Stimulated activated CD8-positive, alpha-beta memory T cell treated with anti-CD3 and anti-CD28 coated beads, Interleukin-4, amount 100 ng/mL, for 1 hour (primary cell): ENCODE results near the gene AREG.

Source experiments
- DNase-seq, 2 donors: peaks; one replicate each; pipeline ENCODE4 v3.0.0-alpha.2; 2020; ENCODE audit warnings: low read depth in 2 of 2, low spot score in 1 of 2

Gene AREG

GRCh38 chr4:74431113-74431826 is 13.7 kb upstream of the AREG start:
- no peak for DNase-seq

DNA sequence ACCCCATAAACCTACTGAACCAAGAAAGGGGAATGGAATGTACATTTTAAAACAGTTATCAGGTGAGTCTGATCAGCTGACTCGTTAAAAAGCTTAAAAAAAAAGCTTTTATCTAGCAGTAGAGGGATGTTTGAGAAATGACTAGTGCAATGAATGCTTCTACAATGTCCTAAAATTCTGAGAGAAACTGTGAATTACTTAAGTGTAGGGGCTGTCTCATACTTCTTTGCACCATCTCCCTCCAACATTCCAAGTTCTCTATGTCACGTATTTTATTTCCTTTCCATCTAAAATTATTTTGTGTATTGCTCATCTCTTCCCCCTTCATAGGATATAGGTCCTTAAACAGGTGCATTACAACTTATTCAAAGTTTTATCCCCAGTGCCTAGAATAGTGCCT is 11.9 kb upstream of the AREG start:
- no peak for DNase-seq

DNA sequence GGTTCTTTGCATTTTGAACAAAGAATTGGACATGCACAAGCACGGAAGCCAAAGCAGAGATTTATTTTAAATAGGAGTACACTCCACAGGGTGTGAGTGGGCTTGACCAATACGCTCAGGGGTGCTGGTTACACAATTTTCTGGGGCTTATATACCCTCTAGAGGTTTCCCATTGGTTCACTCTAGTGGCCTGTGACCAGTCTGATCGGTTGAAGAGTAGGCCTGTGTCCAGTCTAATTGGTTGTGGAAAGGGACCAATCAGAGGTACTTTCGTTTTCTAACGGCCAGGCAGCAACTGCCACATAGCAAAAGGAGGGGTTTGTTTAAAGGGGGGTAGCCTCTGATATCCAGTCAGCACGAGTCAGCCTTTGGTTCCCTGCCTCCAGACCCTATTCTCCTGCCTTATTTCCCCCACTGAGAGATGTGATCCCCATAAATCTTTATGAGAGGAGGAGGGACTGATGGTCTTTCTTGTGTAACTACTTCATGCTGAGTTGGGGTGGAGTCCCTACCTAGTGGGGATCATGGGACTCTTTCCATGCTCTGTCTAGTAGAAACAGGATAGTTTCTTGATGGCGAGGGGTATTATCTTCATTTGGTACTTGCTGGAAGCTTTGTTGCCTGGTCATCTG is 11.3 kb upstream of the AREG start:
- no peak for DNase-seq

GRCh38 chr4:74435296-74435695 is 9.6 kb upstream of the AREG start:
- no peak for DNase-seq

GRCh38 chr4:74437866-74438265 is 7.1 kb upstream of the AREG start:
- no peak for DNase-seq

DNA sequence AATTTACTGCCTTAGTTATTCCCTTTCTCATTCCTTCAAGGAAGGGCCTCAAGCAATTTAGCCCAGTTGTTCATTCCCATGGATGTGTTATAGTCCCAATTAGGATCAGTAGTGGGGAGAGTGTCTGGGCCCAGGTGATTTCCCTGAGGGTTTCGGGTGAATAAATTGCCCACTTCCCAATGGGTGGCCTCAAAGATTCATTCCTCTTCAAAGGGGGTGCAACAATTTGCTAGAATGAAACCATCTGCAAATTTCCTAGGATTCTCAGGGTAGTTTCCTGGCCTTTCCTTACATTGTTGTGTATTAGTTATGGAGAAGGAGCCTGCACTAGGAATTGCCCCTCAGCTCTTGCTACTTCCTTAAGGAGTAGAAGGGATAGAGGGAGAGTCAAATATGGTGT is 6.3 kb upstream of the AREG start:
- DNase-seq: no peak

- DNase-seq: no peak
These were observed 5.0 kb upstream of the AREG start for GRCh38 chr4:74439952-74440351.

DNA sequence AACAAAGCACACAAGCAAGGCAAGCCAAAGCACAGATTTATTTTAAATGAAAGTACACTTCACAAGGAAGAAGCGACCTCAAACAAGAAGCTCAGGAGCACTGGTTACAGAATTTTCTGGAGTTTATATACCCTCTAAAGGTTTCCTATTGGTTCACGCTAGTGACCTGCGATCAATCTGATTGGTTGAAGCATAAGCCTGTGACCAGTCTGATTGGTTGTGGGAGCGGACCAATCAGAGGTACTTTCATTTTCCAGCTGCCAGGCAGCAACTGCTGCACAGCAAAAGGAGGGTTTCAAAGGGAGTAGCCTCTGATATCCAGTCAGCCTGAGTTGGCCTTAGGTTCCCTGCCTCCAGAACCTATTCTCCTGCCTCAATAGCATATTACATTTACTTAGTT is 4.6 kb upstream of the AREG start:
- no peak for DNase-seq

- DNase-seq: no peak
These were observed 3.2 kb upstream of the AREG start for GRCh38 chr4:74441744-74442143.

DNA sequence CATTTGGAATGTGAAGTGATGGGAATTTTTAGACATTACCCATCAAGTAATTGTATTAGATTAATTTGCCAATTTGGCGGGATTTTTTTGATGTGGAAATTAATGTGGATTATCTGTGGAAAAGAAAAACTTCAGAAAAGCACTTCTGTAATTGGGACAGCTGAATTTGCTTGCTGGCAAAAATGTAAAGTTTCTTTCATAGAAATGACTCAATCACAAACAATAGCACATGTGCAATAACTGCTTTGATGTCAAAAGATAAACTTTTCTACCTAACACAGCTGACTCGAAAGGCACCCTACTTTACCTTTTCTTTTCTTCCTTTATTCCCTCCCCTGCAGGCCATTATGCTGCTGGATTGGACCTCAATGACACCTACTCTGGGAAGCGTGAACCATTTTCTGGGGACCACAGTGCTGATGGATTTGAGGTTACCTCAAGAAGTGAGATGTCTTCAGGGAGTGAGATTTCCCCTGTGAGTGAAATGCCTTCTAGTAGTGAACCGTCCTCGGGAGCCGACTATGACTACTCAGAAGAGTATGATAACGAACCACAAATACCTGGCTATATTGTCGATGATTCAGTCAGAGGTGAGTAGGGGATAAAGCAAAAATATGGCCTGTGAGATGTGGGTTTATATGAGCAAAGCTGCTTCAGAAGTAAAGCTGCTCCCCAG is 1.4 kb downstream of the AREG start:
- DNase-seq: no peak

DNA sequence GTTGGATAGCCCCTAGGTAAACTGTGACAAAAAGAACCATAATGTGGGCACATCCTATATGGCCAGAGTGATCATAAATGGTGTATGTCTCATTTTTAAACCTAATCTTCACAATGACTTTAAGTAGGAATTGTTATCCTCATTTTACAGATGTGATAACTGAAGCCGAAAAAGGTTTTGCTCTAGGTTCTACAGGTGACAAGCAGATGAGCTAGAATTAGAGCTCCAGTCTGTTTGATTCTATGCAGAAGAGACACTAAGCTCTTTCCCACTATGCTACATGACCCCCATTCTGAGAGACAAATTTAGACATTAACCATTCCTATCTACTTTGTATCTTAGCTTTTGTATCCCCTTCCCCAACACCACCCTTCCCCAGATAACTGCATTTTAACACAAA is 2.0 kb downstream of the AREG start:
- no peak for DNase-seq

DNA sequence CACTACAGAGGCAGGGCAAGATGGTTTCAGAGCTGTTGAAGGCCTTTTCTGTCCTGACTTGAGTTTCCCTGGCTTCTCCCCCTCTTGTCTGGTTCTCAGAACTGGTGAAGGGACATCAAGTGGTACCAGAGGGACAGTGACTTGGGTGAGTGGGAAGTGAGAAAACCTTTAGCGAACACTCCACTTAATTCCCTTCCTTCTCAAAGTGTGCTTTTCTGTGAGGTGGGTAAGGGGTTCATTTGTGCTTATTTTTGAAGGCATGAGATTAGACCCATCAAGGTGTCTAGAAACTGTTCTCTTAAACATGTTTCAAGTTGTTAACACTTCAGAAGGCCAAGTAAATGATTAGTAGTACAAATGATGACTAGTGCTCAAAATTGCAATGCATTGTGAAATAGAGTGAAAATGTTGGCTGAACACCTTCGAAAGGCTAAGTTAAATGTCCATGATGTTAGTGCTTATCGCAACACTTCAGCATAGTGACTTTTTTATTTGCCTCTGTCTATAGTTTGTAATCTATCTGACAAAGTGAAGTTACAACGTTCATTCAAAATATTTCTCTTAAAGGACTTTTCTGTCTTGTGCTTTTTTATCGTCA is 2.8 kb downstream of the AREG start:
- no peak for DNase-seq

DNA sequence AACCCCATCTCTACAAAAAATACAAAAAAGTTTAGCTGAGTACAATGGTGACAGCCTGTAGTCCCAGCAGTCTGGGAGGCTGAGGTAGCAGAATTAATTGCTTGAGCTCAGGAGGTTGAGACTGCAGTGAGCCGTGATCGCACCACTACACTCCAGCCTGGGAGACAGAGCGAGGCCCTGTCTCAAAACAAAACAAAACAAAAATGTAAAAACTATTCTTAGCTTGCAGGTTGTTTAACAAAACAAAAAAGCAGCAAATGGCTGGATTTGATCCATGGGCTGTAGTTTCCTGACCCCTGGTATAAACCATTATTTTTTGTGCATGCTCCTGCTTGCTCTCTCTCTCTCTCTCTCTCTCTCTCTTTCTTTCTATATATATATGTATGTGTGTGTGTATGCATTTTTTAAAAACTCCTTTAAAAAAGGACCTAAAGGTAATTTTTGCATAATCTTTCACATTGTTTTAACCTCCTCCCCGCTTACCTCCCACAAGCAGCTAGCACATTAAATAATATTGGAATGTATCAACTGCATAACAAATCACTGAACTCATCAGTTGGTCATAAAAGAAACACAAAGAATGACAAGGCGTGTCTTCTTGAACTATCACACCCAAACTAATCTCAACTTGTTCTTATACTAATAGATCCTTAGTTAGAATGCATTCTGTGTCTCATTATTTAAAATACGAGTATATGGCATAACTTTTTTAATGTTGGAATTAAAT is 4.8 kb downstream of the AREG start:
- DNase-seq: no peak

DNA sequence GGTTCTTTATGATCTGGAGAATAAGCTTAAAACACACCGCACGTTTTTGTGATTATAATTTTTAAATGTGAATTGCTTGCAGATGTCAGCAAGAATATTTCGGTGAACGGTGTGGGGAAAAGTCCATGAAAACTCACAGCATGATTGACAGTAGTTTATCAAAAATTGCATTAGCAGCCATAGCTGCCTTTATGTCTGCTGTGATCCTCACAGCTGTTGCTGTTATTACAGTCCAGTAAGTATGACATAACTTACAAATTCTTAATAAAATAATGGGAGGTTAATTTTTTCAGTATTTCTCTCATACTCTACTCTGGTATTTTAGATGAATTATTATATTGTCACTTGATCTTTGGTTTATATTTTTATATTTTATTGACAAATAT is 5.4 kb downstream of the AREG start:
- no peak for DNase-seq

- no peak for DNase-seq
These were observed 6.3 kb downstream of the AREG start for GRCh38 chr4:74451214-74451661.

- DNase-seq: no peak
These were observed 8.2 kb downstream of the AREG start for GRCh38 chr4:74453037-74453635.

- no peak for DNase-seq
These were observed 9.2 kb downstream of the AREG start for GRCh38 chr4:74453829-74454742.

GRCh38 chr4:74455361-74456055 is 10.6 kb downstream of the AREG start:
- DNase-seq: no peak

DNA sequence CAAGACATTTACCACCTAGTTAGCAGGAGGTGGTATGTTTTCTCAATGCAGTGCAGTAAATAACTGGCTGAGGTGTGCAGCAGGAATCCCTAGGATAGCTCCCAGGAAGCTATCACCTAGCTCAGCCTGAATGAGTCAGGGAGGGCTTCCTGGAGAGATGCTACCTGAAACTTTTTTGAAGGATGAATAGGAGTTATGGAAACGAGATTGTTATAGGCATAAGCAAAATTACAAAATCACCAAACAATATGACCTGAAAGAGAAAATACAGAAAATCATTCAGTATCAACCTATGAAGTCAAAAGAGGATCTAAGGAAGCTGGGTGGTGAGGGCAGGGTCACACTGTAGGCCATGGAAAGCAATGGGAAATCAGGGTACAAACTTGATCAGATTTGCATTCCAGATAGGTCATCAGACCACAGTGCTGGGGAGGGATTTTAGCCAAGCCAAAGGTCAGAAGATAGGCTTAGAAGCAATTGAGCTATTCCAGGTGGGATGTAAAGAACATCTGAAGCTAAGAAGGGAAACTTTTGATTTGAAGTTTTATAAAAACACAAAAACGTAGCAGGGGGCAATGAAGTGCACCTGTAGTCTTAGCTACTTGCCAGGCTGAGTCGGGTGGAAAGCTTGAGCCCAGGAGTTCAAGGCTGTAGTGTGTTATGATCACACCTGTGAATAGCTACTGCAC is 11.3 kb downstream of the AREG start:
- no peak for DNase-seq
